HEK293 (cell line): ENCODE measurements around the gene NOL4L.

Experiments
- CTCF ChIP-seq: fragments of 450-650 bp; formaldehyde crosslinking; IDR thresholded peaks from 2 replicates; pipeline ENCODE4 v1.5.1; 2016; ENCODE audit warnings: missing biosample characterization, missing genetic modification characterization
- ZNF24 ChIP-seq: fragments of 450-650 bp; formaldehyde crosslinking; IDR thresholded peaks from 2 replicates; pipeline ENCODE4 v1.5.1; 2016; ENCODE audit warnings: missing biosample characterization, missing genetic modification characterization
- ZNF530 ChIP-seq: fragments of 450-650 bp; formaldehyde crosslinking; IDR thresholded peaks from 2 replicates; pipeline ENCODE4 v1.5.1; 2016; ENCODE audit warnings: low read depth, missing biosample characterization, missing genetic modification characterization
- ZNF544 ChIP-seq: fragments of 450-650 bp; formaldehyde crosslinking; IDR thresholded peaks from 2 replicates; pipeline ENCODE4 v1.5.0; 2017; ENCODE audit warnings: missing biosample characterization, missing genetic modification characterization
- ZNF664 ChIP-seq: fragments of 450-650 bp; formaldehyde crosslinking; IDR thresholded peaks from 2 replicates; pipeline ENCODE4 v1.5.1; 2016; ENCODE audit warnings: missing biosample characterization, missing genetic modification characterization
- TF ChIP-seq, protein P1 (sequence below): fragments of 450-650 bp; formaldehyde crosslinking; IDR thresholded peaks from 2 replicates; pipeline ENCODE4 v1.5.1; 2016; ENCODE audit warnings: missing biosample characterization, missing genetic modification characterization

DNA sequence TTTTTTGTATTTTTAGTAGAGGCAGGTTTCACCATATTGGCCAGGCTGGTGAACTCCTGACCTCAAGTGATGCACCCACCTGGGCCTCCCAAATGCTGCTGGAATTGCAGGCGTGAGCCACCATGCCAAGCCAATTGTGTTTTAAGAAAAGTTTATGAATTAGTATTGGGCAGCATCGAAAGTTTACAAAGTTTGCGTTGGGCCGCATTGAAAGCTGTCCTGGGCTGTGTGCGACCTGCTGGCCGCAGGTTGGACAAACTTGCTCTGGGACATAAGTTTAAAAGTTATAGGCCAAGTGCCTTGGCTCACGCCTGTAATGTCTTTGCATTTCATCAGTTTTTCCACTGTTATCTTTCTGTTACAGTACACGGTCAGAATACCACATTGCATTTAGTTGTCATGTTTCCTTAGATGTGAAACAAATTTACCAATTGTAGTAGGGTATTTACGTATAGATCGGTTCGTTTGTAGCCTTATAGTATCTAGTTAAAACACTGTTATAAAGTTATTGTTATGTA is 187.5 kb downstream of the NOL4L start:
- TF ChIP-seq, protein P1, sequence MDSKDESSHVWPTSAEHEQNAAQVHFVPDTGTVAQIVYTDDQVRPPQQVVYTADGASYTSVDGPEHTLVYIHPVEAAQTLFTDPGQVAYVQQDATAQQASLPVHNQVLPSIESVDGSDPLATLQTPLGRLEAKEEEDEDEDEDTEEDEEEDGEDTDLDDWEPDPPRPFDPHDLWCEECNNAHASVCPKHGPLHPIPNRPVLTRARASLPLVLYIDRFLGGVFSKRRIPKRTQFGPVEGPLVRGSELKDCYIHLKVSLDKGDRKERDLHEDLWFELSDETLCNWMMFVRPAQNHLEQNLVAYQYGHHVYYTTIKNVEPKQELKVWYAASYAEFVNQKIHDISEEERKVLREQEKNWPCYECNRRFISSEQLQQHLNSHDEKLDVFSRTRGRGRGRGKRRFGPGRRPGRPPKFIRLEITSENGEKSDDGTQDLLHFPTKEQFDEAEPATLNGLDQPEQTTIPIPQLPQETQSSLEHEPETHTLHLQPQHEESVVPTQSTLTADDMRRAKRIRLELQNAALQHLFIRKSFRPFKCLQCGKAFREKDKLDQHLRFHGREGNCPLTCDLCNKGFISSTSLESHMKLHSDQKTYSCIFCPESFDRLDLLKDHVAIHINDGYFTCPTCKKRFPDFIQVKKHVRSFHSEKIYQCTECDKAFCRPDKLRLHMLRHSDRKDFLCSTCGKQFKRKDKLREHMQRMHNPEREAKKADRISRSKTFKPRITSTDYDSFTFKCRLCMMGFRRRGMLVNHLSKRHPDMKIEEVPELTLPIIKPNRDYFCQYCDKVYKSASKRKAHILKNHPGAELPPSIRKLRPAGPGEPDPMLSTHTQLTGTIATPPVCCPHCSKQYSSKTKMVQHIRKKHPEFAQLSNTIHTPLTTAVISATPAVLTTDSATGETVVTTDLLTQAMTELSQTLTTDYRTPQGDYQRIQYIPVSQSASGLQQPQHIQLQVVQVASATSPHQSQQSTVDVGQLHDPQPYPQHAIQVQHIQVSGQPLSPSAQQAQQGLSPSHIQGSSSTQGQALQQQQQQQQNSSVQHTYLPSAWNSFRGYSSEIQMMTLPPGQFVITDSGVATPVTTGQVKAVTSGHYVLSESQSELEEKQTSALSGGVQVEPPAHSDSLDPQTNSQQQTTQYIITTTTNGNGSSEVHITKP (tag by site-specific recombination) = no peak
- TF ChIP-seq ZNF24 (no peak), CTCF (no peak), ZNF530 (no peak), ZNF664 (tag by site-specific recombination) (no peak), ZNF544 (tag by site-specific recombination) (no peak)
